CD4-positive, CD25-positive, alpha-beta regulatory T cell (primary cell): ENCODE data around the gene LRRC43. TPM values are rescaled to one million over a fixed set of nuclear protein-coding genes. Genes with fewer than 3 reads are reported as not detected.
A peak's percentile ranks its signal among the peaks of the same experiment; 100 is the strongest.

Experiments used
- ATAC-seq, 2 donors: fragments of 150-1000 bp; cut with Tn5 transposase; one replicate each; pipeline ENCODE4 v1.10.0; 2021; ENCODE audit warnings: low read depth in 2 of 2, moderate number of reproducible peaks in 2 of 2, moderate library complexity in 1 of 2
- DNase-seq, 3 donors: peaks; one replicate each; pipeline versions ENCODE4 v3.0.0 to v3.0.0-alpha.2; 2012 to 2022; ENCODE audit warnings: mixed read lengths in 1 of 3
- H3K27ac ChIP-seq: one replicate; pipeline ENCODE4 v1.7.0; 2013; ENCODE audit warnings: mild to moderate bottlenecking, low read length; ENCODE audit not compliant: insufficient read depth, poor library complexity, severe bottlenecking
- H3K27me3 ChIP-seq: one replicate; pipeline ENCODE4 v1.7.0; 2013; ENCODE audit warnings: low read length; ENCODE audit not compliant: control insufficient read depth, insufficient read depth
- H3K36me3 ChIP-seq: one replicate; pipeline ENCODE4 v1.7.0; 2013; ENCODE audit warnings: mild to moderate bottlenecking, low read length, moderate library complexity; ENCODE audit not compliant: control insufficient read depth, insufficient read depth
- H3K4me1 ChIP-seq: 2 replicates; pipeline ENCODE4 v1.7.0; 2013; ENCODE audit warnings: mild to moderate bottlenecking, low read length; ENCODE audit not compliant: insufficient read depth, control insufficient read depth, poor library complexity, severe bottlenecking
- H3K4me3 ChIP-seq: one replicate; pipeline ENCODE4 v1.7.0; 2013; ENCODE audit warnings: low read depth, mild to moderate bottlenecking, low read length, moderate library complexity
- H3K9me3 ChIP-seq, 2 experiments: 1 replicate in 1 of 2; 2 replicates in 1 of 2; pipeline ENCODE4 v1.7.0; 2013; ENCODE audit warnings: low read length in 2 of 2, mild to moderate bottlenecking in 1 of 2, moderate library complexity in 1 of 2; ENCODE audit not compliant: control insufficient read depth in 2 of 2
- H3K27ac Mint-ChIP-seq, 3 donors: one replicate each; pipeline ENCODE4 v1.8.0; 2020 to 2022; ENCODE audit warnings: mild to moderate bottlenecking in 3 of 3, mixed read lengths in 3 of 3, moderate library complexity in 2 of 3
- H3K27me3 Mint-ChIP-seq: one replicate; pipeline ENCODE4 v1.8.0; 2022; ENCODE audit warnings: mild to moderate bottlenecking, mixed read lengths
- H3K36me3 Mint-ChIP-seq: one replicate; pipeline ENCODE4 v1.8.0; 2020; ENCODE audit warnings: mixed read lengths
- H3K4me1 Mint-ChIP-seq, 4 donors: one replicate each; pipeline ENCODE4 v1.8.0; 2020 to 2022; ENCODE audit warnings: mixed read lengths in 4 of 4, mild to moderate bottlenecking in 1 of 4
- H3K4me3 Mint-ChIP-seq, 4 donors: one replicate each; pipeline ENCODE4 v1.8.0; 2020 to 2022; ENCODE audit warnings: mild to moderate bottlenecking in 4 of 4, mixed read lengths in 4 of 4, moderate library complexity in 3 of 4
- H3K9me3 Mint-ChIP-seq, 7 donors: one replicate each; pipeline ENCODE4 v1.8.0; 2020 to 2022; ENCODE audit warnings: mixed read lengths in 7 of 7, mild to moderate bottlenecking in 3 of 7, moderate library complexity in 2 of 7
- polyA plus RNA-seq, 4 donors: library from polyadenylated mRNA; unstranded; fragments of 300-500 nt; fragmentation: Illumina TruSeq; gene quantifications; one replicate each; pipeline ENCODE4 v1.2.3, GENCODE V29; 2021
- total RNA-seq: library from RNA; stranded (reverse); gene quantifications from one replicate; pipeline ENCODE4 v1.2.3, GENCODE V29; 2022

LRRC43 gene
- total and polyA plus RNA-seq, 5 donors from 2014 or later = not detected

- Mint-ChIP-seq H3K27ac (peak overlapping the region in 1 of 3 donors; percentile 83), H3K36me3 (peaks cover 35% of the 10 kb centered on the region)
These were observed 49.8 kb downstream of the LRRC43 start for GRCh38 chr12:122232691-122233090.

GRCh38 chr12:122235741-122236140 is 52.8 kb downstream of the LRRC43 start:
- Mint-ChIP-seq H3K4me3 (peak overlapping the region in 1 of 4 donors; percentile 32), H3K4me1 (peaks cover 2 to 9% (median 4%) of the 10 kb centered on the region in 4 donors), H3K27ac (peak overlapping the region in 1 of 3 donors; percentile 14), H3K9me3 (no peaks in the 10 kb centered on the region), H3K27me3 (no peaks in the 10 kb centered on the region), H3K36me3 (peaks cover 55% of the 10 kb centered on the region)
- DNase-seq = no peak
- Histone ChIP-seq H3K9me3 (no peaks in the 10 kb centered on the region), H3K36me3 (peaks cover 87% of the 10 kb centered on the region), H3K4me1 (no peaks in the 10 kb centered on the region), H3K27me3 (no peaks in the 10 kb centered on the region), H3K27ac (no peak overlapping the region), H3K4me3 (no peak overlapping the region)
- ATAC-seq = no peak

More at GRCh38 chr12:122232691-122233090, 49.8 kb downstream of the LRRC43 start:
- Histone ChIP-seq H3K27ac (no peak overlapping the region), H3K4me1 (no peaks in the 10 kb centered on the region), H3K36me3 (peaks cover 75% of the 10 kb centered on the region), H3K9me3 (no peaks in the 10 kb centered on the region), H3K4me3 (no peak overlapping the region), H3K27me3 (no peaks in the 10 kb centered on the region)
- ATAC-seq (no peak), DNase-seq (no peak)
- no peaks in the 10 kb centered on the region for H3K9me3 Mint-ChIP-seq
- peaks cover 2 to 6% (median 5%) of the 10 kb centered on the region in 4 donors for H3K4me1 Mint-ChIP-seq
- H3K4me3 Mint-ChIP-seq = no peak overlapping the region
- no peaks in the 10 kb centered on the region for H3K27me3 Mint-ChIP-seq

GRCh38 chr12:122238861-122239260 is 55.9 kb downstream of the LRRC43 start:
- no peaks in the 10 kb centered on the region for H3K9me3 ChIP-seq
- no peak for ATAC-seq
- Mint-ChIP-seq H3K4me3 (no peak overlapping the region), H3K36me3 (peaks cover 42% of the 10 kb centered on the region), H3K27me3 (no peaks in the 10 kb centered on the region), H3K4me1 (peaks cover 0 to 24% (median 10%) of the 10 kb centered on the region in 4 donors), H3K27ac (peak overlapping the region in 1 of 3 donors; percentile 53), H3K9me3 (no peaks in the 10 kb centered on the region)
- H3K4me3 ChIP-seq = no peak overlapping the region
- DNase-seq = no peak
- peaks cover 64% of the 10 kb centered on the region for H3K36me3 ChIP-seq
- H3K27ac ChIP-seq = no peak overlapping the region
- H3K4me1 ChIP-seq = peaks cover 17% of the 10 kb centered on the region
- no peaks in the 10 kb centered on the region for H3K27me3 ChIP-seq

DNA sequence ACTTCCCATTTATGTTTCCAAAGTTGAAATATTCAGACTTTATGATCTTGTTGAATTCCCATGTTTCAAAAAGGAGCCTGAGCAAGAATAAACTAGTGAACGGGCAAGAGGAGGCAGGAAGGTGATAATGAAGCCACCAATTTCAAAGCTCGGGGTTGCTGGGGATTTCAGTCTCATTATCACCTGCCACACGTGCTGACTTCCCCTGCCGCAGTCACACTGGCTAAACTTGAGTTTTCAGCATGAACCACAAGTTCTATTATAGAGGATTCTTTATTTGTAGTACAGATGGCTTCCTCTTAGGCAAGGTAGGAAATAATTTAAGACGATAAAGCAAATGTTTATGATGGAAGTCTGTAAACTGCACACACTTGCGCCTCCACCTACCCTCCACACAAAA is 61.0 kb downstream of the LRRC43 start:
- no peaks in the 10 kb centered on the region for H3K27me3 ChIP-seq
- ATAC-seq = no peak
- H3K9me3 ChIP-seq = no peaks in the 10 kb centered on the region
- peaks cover 34% of the 10 kb centered on the region for H3K4me1 ChIP-seq
- H3K27ac Mint-ChIP-seq = peak overlapping the region; percentile 54 to 96 (median 95)
- peaks cover 29% of the 10 kb centered on the region for H3K36me3 Mint-ChIP-seq
- H3K27me3 Mint-ChIP-seq = no peaks in the 10 kb centered on the region
- peaks cover 33% of the 10 kb centered on the region for H3K36me3 ChIP-seq
- H3K9me3 Mint-ChIP-seq = no peaks in the 10 kb centered on the region
- peak in 2 of 3 donors; percentile 22 to 27 for DNase-seq
- peak overlapping the region; percentile 83 for H3K27ac ChIP-seq
- H3K4me1 Mint-ChIP-seq = peaks cover 8 to 49% (median 31%) of the 10 kb centered on the region in 4 donors
- peak overlapping the region; percentile 85 to 94 (median 92) for H3K4me3 Mint-ChIP-seq
- H3K4me3 ChIP-seq = peak overlapping the region; percentile 92

GRCh38 chr12:122244565-122245371 is 61.8 kb downstream of the LRRC43 start:
- Mint-ChIP-seq H3K27ac (peak overlapping the region; percentile 54 to 96 (median 95)), H3K36me3 (peaks cover 32% of the 10 kb centered on the region), H3K9me3 (no peaks in the 10 kb centered on the region), H3K4me1 (peaks cover 8 to 49% (median 33%) of the 10 kb centered on the region in 4 donors), H3K27me3 (no peaks in the 10 kb centered on the region), H3K4me3 (peak overlapping the region; percentile 85 to 94 (median 92))
- DNase-seq = peak in 2 of 3 donors; percentile 48 to 69
- peaks cover 31% of the 10 kb centered on the region for H3K36me3 ChIP-seq
- H3K9me3 ChIP-seq = no peaks in the 10 kb centered on the region
- H3K4me3 ChIP-seq = peak overlapping the region; percentile 92
- H3K27ac ChIP-seq = peak overlapping the region; percentile 83
- peak; percentile 72 to 75 for ATAC-seq
- H3K4me1 ChIP-seq = peaks cover 34% of the 10 kb centered on the region
- no peaks in the 10 kb centered on the region for H3K27me3 ChIP-seq

GRCh38 chr12:122245553-122245952 is 62.6 kb downstream of the LRRC43 start:
- Histone ChIP-seq H3K4me1 (peaks cover 34% of the 10 kb centered on the region), H3K27ac (peak overlapping the region; percentile 83), H3K36me3 (peaks cover 31% of the 10 kb centered on the region), H3K9me3 (no peaks in the 10 kb centered on the region), H3K27me3 (no peaks in the 10 kb centered on the region), H3K4me3 (peak overlapping the region; percentile 54)
- Mint-ChIP-seq H3K4me1 (peaks cover 8 to 47% (median 29%) of the 10 kb centered on the region in 4 donors), H3K27me3 (no peaks in the 10 kb centered on the region), H3K4me3 (peak overlapping the region; percentile 85 to 94 (median 92)), H3K9me3 (no peaks in the 10 kb centered on the region), H3K36me3 (peaks cover 31% of the 10 kb centered on the region), H3K27ac (peak overlapping the region; percentile 32 to 96 (median 72))
- ATAC-seq (no peak), DNase-seq (no peak)

GRCh38 chr12:122250047-122250446 is 67.1 kb downstream of the LRRC43 start:
- Mint-ChIP-seq H3K4me1 (peaks cover 1 to 24% (median 14%) of the 10 kb centered on the region in 4 donors), H3K36me3 (peaks cover 33% of the 10 kb centered on the region), H3K27me3 (no peaks in the 10 kb centered on the region), H3K4me3 (no peak overlapping the region), H3K9me3 (no peaks in the 10 kb centered on the region), H3K27ac (peak overlapping the region in 1 of 3 donors; percentile 78)
- H3K9me3 ChIP-seq = no peaks in the 10 kb centered on the region
- H3K4me1 ChIP-seq = peaks cover 6% of the 10 kb centered on the region
- DNase-seq (no peak), ATAC-seq (no peak)
- H3K27me3 ChIP-seq = no peaks in the 10 kb centered on the region
- peaks cover 41% of the 10 kb centered on the region for H3K36me3 ChIP-seq
- H3K27ac ChIP-seq = no peak overlapping the region
- H3K4me3 ChIP-seq = no peak overlapping the region
